Right cardiac atrium (tissue), 5 donors: Measurements from ENCODE around the gene FGF14. TPM values are rescaled to one million over a fixed set of nuclear protein-coding genes. Genes with fewer than 3 reads are reported as not detected.

Experiments used
- ATAC-seq, 2 donors: fragments of 200-7000 bp; cut with Tn5 transposase; one replicate each; pipeline versions ENCODE4 v1.8.0 to v1.9.1; 2020; ENCODE audit warnings: moderate library complexity in 2 of 2, mild to moderate bottlenecking in 1 of 2
- DNase-seq, 3 donors: peaks; one replicate each; pipeline ENCODE4 v3.0.0-alpha.2; 2020
- H3K27ac ChIP-seq: one replicate; pipeline ENCODE4 v1.5.1; 2013; ENCODE audit warnings: mild to moderate bottlenecking, low read length, control low read depth, moderate library complexity
- H3K27me3 ChIP-seq: one replicate; pipeline ENCODE4 v1.6.1; 2013; ENCODE audit not compliant: control insufficient read depth, insufficient read depth
- H3K4me1 ChIP-seq: one replicate; pipeline ENCODE4 v1.6.1; 2013; ENCODE audit warnings: low read length; ENCODE audit not compliant: control insufficient read depth, insufficient read depth
- H3K4me3 ChIP-seq: one replicate; pipeline ENCODE4 v1.5.1; 2013; ENCODE audit warnings: low read length, control low read depth
- H3K9me3 ChIP-seq: one replicate; pipeline ENCODE4 v1.6.1; 2013; ENCODE audit warnings: low read length; ENCODE audit not compliant: control insufficient read depth
- WGBS: extraction: QIAGEN DNeasy Blood & Tissue Kit; methylation state at CpG from one replicate; pipeline ENCODE4 v1.1.7; 2013; 5-methylcytosine and 5-hydroxymethylcytosine counted together
- intact Hi-C, 4 donors: fragments of 100-400 bp; cut with DNase I; formaldehyde crosslinking; loops; one replicate each; pipeline versions ENCODE4 v1.11.0 to v1.14.0; 2022 to 2023
- polyA plus RNA-seq: library from polyadenylated mRNA; stranded (reverse); fragments of 200-250 nt; gene quantifications from one replicate; pipeline ENCODE4 v1.2.3, GENCODE V29; 2013
- total RNA-seq, 4 donors: library from RNA; stranded (reverse); fragmentation: NEBNext Ultra II Directional; extraction: Animal tissue kit (Norgen Biotek cat#: 25700); gene quantifications; one replicate each; pipeline ENCODE4 v1.2.1, GENCODE V29; 2021
- donor health status: healthy with polysubstance abuse.
- donor health status: DM: no; HTN: yes; CAD: no.
- donor health status: DM: no; HTN: no; CAD: no.
- donor health status: DM: no; HTN: yes; CAD: no; lungs with severe emphysema.
- donor health status: DM: yes; HTN: yes; CAD: no.

Gene FGF14
- total and polyA plus RNA-seq, 5 donors: 0.54 to 4.9 (median 3.0) TPM

DNA sequence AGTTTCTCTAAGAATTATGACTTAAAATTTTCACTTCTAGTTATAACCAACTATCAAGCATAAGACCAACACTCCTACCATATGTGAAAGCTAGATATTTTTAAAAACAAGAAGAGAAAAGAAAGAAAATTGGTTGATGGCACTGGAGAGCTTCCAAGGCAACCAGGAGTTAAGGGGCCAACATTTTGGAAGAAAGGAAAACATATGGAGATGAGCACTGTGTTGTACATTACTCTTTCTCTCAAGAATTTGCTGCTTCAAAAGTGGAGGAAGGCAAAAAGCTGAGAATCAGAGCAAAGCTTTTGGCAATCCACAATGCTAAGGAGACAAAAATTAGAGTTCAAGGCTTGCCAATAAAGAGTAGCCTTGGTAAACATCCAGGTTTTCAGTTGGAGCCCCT lies 503.2 kb downstream of the FGF14 start:
- H3K9me3 ChIP-seq: no peaks in the 10 kb centered on the region
- H3K27ac ChIP-seq: no peak overlapping the region
- ATAC-seq: no peak
- H3K27me3 ChIP-seq: no peaks in the 10 kb centered on the region
- no peak for DNase-seq
- intact Hi-C loops: no loop called here
- no peak overlapping the region for H3K4me3 ChIP-seq
- H3K4me1 ChIP-seq: no peaks in the 10 kb centered on the region

DNA sequence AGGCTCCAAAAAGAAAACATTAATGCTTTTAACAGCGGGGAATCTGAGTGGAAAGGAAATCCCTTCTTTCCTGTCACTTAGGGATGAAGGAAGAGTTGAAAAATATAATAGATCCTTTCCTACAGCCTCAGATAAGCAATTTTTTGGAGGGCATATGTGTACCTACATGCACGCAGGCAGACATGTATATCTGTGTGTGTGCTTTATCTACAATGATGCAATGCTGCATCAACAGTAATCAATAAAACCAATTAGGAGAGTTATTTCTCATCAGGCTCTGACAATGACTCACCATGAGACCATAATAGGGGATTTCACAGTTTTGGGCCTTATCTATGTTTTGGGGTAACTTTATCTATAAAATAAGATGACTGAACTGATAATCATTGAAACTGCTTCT lies 505.3 kb downstream of the FGF14 start:
- ATAC-seq: no peak
- H3K9me3 ChIP-seq: no peaks in the 10 kb centered on the region
- DNase-seq: no peak
- 72% methylated on average over 2 of the region's 2 CpGs for WGBS
- H3K4me3 ChIP-seq: no peak overlapping the region
- H3K27ac ChIP-seq: no peak overlapping the region
- H3K4me1 ChIP-seq: no peaks in the 10 kb centered on the region
- intact Hi-C loops: no loop called here
- no peaks in the 10 kb centered on the region for H3K27me3 ChIP-seq

DNA sequence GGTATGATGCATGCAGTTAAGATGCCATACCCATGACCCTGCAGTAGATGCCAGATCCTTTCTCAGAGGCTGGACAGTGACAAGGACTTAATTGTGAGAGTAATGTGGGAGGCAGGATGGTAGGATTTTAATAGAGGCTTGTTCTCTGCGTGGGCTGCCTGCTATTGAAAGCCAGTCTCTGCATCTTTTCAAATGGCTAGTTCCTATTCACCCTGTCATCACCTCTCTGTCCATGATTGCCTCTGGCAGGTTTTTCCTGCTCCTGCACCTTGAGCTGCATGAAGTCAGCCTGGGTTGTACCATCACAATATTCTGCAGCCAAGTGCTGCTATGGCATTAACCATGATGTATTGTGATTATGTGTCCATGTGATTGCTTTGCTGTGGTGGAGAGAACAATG lies 508.8 kb downstream of the FGF14 start:
- Histone ChIP-seq H3K27me3 (no peaks in the 10 kb centered on the region), H3K4me3 (no peak overlapping the region), H3K4me1 (no peaks in the 10 kb centered on the region), H3K9me3 (no peaks in the 10 kb centered on the region), H3K27ac (no peak overlapping the region)
- intact Hi-C loops: no loop called here
- ATAC-seq (no peak), DNase-seq (no peak)
- 15% methylated on average over 1 of the region's 1 CpG for WGBS

DNA sequence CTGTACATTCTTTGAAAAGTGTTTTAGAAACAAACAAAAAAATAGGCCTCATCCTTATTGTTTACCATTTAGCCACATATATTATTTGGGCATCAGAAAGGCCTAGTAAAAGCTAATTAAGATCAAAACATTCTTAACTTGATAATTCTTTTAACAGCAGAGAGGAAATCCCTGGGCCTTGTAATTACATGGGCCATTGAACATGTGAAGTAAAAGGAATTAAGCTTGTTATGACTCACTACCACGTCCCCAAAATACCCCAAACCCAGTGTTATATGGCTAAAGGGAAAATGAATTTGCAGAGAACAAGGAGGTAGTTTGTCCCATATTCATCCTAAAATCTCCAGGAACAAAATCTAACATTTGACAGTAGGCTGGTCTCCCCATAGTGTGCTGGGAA lies 509.6 kb downstream of the FGF14 start:
- Histone ChIP-seq H3K4me1 (no peaks in the 10 kb centered on the region), H3K4me3 (no peak overlapping the region), H3K9me3 (no peaks in the 10 kb centered on the region), H3K27ac (no peak overlapping the region), H3K27me3 (no peaks in the 10 kb centered on the region)
- WGBS: 35% methylated on average over 1 of the region's 1 CpG
- DNase-seq (no peak), ATAC-seq (no peak)
- intact Hi-C loops: no loop called here

DNA sequence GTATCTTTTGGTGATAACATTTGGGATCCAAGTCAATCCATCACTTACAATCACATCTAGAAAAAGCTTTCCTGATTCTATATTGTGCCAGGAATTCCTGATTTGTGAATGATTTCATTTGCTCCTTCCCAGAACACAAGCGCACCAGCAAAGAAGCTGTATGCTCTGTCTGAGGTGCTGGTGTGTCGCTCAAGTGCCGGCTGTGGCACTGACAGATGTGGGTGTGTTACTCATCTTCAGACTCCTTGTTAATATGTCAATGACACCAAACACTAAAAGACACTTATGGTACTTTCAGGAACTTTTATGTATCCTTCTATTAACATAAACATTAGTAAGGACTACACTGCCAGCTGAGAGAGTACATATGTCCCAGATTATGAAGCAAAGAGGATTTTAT lies 520.3 kb downstream of the FGF14 start:
- H3K27ac ChIP-seq: no peak overlapping the region
- WGBS: 72% methylated on average over 3 of the region's 3 CpGs
- intact Hi-C loops: no loop called here
- DNase-seq: no peak
- H3K4me3 ChIP-seq: no peak overlapping the region
- H3K27me3 ChIP-seq: no peaks in the 10 kb centered on the region
- no peaks in the 10 kb centered on the region for H3K9me3 ChIP-seq
- no peaks in the 10 kb centered on the region for H3K4me1 ChIP-seq
- ATAC-seq: no peak

DNA sequence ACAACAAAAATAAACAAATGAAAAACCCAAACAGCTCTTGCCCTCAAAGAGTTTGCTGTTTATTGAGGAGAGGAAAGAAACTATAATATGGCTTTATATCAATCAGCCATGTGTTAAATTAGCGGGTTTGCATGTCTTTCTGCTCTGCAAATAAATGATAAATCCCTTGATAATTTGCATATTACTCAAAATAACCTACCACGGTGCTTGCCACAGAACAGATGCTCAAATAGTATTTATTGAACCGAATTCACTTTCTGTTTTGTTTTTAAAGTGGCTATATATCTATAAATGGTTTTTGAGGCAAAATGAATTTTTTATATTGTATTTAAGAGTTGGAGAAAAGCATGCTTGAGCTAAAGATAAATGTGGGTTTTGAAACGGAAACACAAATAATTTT lies 521.3 kb downstream of the FGF14 start:
- H3K9me3 ChIP-seq: no peaks in the 10 kb centered on the region
- ATAC-seq (no peak), DNase-seq (no peak)
- no peak overlapping the region for H3K27ac ChIP-seq
- no peak overlapping the region for H3K4me3 ChIP-seq
- WGBS: 81% methylated on average over 4 of the region's 4 CpGs
- intact Hi-C loops: no loop called here
- H3K27me3 ChIP-seq: no peaks in the 10 kb centered on the region
- H3K4me1 ChIP-seq: no peaks in the 10 kb centered on the region

DNA sequence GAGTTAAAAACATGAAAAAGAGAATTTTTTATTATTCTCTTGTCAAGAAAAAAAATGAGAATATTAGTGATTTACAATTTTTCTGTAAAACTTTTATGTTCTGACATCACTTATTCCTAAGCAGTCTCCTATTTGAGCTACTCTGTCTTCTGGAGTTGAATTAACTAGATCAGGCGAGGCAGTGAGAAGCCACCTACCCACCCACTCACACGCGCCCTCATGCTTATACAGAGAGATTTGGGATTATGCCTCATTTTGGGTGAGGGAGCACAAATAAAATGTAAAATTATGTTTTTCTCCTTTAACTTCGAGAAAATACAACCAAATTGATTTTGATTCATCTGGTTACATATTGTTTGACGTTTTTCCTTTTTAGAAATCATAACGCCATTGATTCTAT lies 524.9 kb downstream of the FGF14 start:
- Histone ChIP-seq H3K9me3 (no peaks in the 10 kb centered on the region), H3K27me3 (no peaks in the 10 kb centered on the region), H3K4me1 (no peaks in the 10 kb centered on the region), H3K4me3 (no peak overlapping the region), H3K27ac (no peak overlapping the region)
- DNase-seq (no peak), ATAC-seq (no peak)
- 84% methylated on average over 6 of the region's 6 CpGs for WGBS
- intact Hi-C loops: no loop called here

DNA sequence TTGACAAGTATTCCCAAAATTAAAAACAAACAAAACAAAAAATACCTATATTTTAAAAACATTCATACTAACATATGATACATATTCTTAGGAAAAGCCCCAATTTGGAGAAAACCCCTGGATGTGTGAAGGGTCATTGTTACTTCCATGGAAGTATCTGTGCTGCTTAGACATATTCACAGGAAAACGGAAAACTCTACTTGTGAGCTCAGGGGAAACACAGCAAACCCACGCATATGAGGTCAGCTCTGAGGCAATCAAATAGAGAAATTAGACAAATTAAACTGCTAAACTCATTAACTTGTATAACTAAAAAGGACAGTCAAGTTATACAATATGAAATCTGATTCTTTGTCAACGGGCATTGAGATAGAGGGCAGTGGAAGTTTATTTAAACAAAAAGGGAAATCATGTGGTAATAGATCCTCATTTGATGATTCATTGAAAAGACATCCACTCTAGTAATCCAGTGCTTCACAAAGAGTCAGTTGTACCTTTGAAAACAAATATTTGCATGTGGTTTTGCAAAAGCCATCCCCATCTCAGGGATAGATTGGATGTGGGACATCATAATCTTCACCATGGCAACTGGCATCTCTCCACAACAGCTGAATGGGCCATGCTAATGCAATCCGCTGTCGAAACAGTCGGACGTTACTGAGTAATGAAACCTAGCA lies 526.0 kb downstream of the FGF14 start:
- WGBS: 75% methylated on average over 7 of the region's 7 CpGs
- intact Hi-C loops: no loop called here

DNA sequence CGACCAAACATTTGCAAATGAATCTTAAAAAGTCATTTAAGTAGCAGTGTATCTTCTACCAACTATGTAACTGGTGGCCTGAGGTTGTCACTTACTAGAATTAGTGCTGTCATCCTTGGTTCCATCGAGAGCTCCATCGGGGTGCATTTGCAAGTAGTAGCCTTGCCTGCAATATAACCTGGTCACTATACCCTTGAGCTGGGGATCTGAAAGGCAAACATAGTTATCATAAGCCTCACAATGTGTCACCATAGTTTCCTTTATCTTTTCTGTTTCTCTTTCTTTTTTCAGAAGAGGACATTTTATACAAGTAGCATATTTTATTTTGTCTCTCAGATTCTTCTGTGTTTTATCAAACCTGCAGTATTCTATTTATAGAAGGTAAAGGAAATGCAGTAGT lies 526.8 kb downstream of the FGF14 start:
- Histone ChIP-seq H3K4me3 (no peak overlapping the region), H3K27ac (no peak overlapping the region), H3K27me3 (no peaks in the 10 kb centered on the region), H3K9me3 (no peaks in the 10 kb centered on the region), H3K4me1 (no peaks in the 10 kb centered on the region)
- ATAC-seq: no peak
- WGBS: 72% methylated on average over 3 of the region's 3 CpGs
- no peak for DNase-seq
- intact Hi-C loops: no loop called here

More for the DNA sequence above, 526.0 kb downstream of the FGF14 start:
- Histone ChIP-seq H3K4me1 (no peaks in the 10 kb centered on the region), H3K4me3 (no peak overlapping the region), H3K27me3 (no peaks in the 10 kb centered on the region), H3K27ac (no peak overlapping the region), H3K9me3 (no peaks in the 10 kb centered on the region)
- DNase-seq (no peak), ATAC-seq (no peak)

DNA sequence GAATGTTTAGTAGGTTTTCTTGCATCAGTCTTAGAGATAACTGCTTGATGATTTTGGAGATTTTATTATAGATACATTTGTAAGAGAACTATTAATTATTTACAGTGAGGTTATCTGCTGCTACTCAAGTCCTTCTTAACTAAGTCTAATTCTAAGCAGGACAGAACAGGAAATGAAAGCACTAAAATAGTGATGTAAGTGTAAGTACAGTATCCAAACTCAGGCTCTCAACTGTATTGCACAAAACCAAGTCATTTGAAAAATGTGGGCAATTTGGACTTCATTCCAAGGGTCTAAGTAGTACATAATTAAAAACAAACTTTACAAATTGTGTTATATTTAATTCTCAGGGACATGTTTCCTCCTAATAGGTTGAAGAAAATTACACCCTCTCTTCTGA lies 532.3 kb downstream of the FGF14 start:
- no peak for DNase-seq
- intact Hi-C loops: no loop called here
- H3K4me3 ChIP-seq: peak overlapping the region; percentile 8
- H3K4me1 ChIP-seq: no peaks in the 10 kb centered on the region
- H3K9me3 ChIP-seq: no peaks in the 10 kb centered on the region
- no peak overlapping the region for H3K27ac ChIP-seq
- no peaks in the 10 kb centered on the region for H3K27me3 ChIP-seq
- ATAC-seq: no peak

DNA sequence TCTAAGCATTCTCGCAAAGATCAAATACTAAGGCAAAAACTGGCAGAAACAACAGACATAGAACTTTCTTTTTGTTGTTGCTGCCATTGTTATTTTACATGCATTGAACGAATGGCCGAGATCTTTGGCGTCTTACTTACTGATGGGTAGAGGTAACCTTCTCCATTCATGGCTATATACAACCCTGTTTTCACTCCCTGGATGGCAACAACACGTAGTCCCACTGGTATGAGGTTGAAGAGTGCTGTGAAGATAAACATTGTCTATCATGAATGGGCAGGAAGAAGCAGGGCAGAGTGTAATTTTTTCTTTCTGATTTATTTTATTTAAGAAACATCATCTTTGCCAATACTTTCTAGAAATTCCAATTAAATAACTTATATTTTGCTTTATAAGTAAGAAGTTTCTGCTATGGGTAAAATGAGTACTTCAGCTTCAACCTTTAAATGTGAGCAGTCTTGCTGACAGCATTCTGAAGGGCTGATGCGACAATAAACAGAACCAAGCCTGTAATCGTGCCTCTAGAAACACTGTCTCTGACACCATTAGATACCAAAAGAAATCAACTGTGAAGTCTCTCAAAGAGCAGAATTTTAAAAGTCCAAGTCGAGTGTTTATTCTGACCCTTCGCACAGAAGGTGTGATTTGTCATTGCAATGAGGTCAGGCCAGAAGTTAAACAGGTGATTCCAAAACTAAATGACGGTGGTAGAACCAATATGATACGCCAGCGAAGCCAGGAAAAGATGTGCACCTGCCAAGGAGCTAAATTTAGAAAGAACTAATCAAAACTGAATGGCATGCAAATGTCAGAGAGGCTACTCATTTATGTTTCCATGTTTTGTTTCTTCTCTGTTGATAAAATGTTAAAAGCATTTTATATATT lies 533.0 kb downstream of the FGF14 start:
- no peak for DNase-seq
- no peaks in the 10 kb centered on the region for H3K27me3 ChIP-seq
- peak overlapping the region; percentile 8 for H3K4me3 ChIP-seq
- intact Hi-C loops: no loop called here
- no peaks in the 10 kb centered on the region for H3K9me3 ChIP-seq
- H3K4me1 ChIP-seq: no peaks in the 10 kb centered on the region
- WGBS: 35% methylated on average over 12 of the region's 12 CpGs
- H3K27ac ChIP-seq: no peak overlapping the region
- peak; percentile 72 to 77 for ATAC-seq
